DMS 273 (cell line): ENCODE results near the gene SH2B2.
A peak's percentile ranks its signal among the peaks of the same experiment; 100 is the strongest.
"Not testable (repeated sequence)": the region's sequence is repeated elsewhere in the genome, so short reads cannot be mapped to it uniquely, and the experiment has no call there.

Experiments used
- DNase-seq: peaks from one replicate; lab custom pipeline; 2025; ENCODE audit not compliant: unreplicated experiment; lab: John Stamatoyannopoulos, UW

SH2B2 gene

DNA sequence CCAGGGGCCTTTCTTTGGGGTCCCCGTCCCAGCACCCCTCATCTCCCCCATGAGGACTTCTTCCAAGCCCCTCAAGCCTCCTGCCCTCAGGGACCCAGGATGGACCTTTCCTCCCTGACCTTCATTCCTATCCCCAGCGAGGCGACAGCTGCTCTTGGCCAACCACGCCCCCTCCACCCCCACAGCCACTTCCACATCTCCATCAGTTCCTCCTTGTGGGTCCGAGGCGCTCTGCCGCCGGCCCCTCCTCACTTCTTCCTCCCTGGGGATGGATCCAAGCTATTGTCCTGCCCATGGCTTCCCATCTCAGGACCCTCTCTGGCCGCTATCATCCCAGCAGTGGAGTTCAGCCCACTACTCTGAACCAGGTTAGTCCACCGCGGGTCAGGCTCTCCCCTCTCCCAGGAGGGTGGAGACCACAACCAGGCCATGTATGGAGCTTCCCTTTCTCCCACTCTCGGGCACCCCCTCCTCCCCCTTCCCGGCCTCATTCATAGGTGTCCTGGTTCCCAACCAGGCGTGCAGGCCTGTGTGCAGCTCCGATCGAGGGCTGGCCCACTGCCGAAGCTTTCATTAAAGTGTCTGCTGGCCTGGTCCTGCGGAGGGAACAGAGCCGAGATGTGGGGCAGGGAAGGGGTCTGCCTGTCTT, 1.7 kb upstream of the SH2B2 start:
- DNase-seq: peak; percentile 56

DNA sequence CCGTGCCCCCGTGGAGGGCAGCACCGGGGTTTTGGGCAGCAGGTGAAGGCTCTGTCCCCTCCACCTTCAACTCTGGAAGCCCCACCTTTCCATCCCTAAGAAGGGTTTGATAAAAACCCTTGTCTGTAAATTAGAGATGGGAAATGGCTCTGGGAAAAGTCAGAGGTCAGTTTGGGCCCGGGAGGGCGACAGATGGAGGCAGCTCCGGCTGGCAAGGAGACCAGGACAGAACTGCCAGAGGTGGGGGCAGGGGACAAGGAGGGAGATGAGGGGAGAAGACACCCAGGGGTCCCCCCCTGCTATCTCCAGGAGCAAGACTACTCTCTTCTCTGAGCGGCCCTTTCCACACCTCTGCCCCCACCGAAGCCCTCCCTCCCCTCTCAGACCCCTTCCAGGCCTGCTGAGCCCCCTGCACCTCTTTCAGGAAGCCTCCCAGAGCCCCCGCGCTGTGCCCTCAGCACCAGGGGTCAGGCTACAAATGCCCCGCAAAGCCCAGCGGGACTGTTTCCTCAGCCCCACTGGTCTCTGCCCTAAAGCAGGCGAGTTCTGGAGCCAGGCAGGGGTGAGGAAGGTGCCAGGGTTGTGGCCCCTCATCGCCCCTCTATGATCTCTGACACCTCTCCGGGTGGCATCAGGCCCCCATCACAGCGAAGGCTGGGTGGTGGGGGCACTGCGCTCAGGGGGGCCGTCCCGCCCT, 980 bp upstream of the SH2B2 start:
- peak; percentile 51 for DNase-seq

DNA sequence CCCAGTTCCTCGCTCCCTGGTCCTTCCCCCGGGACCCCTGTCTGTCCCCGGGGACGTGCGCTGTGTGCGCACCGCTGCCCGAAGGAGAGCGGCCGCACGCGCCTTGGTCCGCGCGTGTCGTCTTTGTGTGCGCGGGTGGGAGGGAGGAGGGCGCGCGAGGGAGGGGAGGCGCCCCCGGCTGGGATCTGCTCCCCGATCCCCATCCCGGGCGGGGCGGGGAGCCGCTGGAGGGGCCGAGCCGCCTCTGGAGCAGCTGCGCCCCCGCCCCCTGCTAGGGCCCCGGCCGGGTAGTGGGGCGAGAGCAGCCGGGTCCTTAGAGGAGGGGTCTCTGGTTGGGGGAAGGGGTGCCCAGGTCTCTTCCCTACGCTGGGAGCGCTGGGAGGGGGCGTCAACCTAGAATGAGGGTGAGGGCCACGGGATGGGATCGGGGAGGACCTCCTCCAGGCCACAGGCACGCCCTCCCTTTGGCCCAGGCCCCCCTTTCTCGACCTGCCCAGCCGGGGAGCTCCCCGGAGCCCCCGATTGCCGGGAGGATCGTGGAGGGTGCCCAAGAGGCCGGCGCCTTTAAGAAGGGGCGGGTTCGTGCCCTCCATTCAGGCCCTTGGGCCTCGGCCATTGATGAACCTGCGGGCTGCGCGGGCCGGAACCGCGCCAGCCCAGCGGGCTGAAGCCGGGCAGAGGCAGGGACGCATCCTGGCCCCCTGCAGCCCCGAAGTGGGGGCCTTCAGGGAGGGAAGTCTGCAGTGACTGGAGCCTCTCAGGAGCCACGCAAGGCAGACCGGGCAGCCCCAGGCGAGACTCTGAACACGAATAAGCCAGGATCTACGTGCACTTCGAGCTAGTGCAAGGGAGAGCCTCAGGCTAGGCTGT, 678 bp downstream of the SH2B2 start:
- peak; percentile 68 for DNase-seq

DNA sequence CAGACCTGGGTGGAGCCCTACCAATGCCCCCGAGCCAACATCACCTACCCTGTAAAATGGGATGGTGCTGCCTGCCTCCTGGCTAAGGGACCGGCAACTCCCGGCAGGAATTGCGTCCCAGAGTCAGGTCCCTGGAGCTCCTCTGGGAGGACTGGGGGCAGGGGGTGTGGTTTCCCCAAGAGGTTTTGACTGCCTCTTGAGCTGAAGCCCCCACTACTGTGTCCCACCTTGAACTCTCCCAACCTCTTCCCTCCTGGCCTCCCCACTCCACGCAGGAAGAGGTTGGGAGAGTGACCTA, 1.3 kb downstream of the SH2B2 start:
- no peak for DNase-seq

DNA sequence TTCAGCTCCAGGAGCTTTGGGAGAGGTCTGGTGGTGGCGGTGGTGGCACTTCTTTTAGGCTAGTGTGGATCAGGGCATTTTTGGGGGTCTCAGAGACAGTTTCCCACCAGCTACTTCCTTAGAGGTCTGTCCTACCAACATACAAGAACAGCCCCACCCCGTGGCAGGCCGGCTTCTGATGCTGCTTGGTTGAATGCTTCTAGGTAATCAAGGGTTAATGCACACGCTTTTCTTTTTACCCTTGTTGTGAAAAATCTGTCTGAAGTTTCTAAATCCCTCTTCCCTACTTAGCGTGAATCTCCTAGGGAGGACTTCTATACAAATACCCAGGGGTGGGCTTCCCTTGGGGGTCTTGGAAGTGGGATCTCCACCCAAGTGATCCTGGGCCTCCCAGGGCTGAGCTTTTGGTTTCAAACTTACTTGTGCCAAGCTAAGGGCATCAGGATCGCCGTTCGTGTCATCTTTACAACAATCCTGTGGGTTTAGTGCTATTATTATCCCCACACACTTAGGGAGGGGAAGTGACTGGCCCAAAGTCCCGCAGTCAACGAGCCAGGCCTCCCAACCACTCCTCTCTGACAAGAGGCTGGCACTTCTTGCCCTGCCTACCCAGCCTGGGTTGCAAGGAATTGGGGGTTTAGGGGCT, 1.7 kb downstream of the SH2B2 start:
- DNase-seq: peak; percentile 37

DNA sequence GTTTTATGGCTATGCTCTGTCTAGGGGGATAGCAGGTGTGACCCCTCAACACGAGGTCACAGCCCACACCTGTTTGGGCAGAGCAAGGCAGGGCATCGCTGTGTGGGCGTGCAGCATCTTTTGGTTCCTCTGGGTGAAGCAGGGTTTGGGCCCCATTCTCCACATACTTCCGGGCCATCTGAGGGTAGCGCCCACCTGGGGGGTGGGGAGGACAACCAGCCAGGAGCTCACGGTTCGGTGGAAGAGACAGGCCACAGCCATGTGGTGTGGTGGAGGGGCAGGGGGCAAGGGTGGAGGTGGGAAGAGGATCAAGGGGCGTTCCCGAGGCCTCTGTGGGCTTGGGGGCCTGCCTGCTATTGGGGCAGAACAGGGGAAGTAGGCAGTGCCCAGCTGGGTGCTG, 2.4 kb downstream of the SH2B2 start:
- no peak for DNase-seq

DNA sequence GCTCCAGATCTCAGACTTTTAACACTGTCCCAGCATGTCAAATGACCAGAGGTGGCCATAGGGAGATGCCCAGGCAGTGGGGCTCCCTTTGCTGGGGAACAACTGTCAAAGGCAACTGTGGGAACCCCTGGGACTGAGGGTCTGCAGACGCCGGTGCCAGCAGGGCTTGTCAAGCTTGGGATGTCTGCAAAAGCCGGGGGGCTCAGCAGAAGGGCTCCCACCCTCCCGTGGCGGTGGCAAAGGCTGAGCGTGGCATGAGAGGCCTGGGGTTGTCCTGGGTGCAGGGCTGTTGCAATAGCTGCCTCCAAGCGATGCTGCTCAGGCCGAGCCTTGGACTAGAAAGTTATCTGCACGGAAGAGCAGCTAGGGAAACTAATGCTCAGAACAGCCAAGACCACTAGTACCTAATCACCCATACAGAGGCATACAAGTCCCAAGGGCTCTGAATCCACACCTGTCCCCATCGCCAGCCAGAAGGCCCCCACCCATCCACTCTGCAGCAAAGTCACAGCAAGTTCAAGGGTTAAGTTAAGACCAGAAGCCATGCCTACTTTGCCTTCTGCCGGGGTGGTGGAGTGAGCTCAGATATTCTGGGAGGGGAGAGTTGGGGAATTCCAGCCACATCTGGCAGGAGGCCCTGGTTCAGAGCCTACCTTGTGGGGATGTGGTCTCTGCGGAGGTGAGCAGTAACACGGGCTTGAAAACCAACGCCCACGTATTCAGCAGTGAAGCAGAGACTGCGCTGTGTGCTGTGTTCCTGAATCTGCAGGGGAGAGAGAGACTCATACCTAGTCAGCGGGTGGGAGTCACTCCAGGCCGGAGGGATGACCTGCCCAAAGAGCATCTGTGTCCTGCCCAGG, 4.6 kb downstream of the SH2B2 start:
- DNase-seq: no peak

DNA sequence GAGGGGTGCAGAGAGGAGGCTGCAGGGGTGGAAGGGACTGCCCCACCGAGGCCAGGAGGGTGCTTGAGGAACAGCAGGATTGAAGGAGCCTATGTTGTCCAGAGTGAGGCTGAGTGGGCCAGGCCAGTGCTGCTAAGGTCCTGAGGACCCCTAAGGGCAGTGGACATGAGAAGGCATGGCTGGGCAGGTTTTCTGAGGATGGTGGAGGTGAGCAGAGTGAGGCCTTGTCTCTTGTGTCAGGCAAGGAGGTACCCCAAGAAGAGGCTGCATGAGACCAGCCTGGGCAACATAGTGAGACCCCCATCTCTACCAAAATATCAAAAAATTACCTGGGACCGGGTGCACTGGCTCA, 5.2 kb downstream of the SH2B2 start:
- no peak for DNase-seq

DNA sequence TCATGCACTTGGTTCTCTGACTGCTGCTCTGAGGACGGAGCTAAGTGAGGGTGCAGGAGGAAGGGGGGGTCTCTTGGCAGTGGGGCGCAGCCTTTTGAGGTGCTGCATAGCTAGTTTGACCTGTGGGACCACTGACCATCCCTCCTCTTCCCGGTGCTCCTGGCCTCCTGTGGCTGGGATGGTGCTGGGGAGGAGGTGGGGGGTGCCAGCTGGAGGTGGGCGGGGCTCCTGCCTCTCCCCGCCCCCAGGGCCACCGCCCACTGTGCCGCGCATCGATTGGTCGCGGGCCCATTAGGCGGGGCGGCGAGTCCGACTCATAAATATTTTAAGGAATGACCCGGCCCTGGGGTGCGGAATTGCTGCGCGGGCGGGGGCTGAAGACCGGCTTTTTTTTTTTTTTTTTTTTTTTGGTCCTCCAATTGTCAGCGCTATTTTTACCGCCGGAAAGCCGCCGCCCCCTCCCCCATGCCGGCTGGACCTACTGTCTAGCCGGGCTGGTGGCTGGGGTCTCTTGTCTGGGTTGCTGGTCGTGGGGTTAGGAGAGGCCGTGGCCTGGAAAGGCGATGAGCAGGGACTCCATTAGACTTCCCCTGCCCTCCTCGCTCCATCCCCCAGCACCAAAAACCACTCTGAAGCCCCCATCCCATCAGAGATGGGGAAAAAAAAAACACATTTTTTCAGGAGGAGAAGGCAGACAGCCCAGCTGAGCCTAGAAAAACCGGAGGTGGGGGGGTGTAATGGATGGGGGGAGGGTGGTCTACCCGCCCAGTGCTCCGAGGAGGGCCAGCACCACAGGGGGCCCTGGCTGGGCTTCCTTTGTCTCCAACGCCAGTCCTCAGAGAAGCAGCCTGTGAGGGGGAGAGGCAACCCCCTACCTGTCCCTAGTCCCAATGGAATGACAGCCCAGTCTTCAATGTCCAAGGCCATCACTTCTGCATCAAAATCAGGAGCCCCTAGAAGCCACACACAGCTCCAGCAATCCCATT, 6.4 kb downstream of the SH2B2 start:
- no peak for DNase-seq

DNA sequence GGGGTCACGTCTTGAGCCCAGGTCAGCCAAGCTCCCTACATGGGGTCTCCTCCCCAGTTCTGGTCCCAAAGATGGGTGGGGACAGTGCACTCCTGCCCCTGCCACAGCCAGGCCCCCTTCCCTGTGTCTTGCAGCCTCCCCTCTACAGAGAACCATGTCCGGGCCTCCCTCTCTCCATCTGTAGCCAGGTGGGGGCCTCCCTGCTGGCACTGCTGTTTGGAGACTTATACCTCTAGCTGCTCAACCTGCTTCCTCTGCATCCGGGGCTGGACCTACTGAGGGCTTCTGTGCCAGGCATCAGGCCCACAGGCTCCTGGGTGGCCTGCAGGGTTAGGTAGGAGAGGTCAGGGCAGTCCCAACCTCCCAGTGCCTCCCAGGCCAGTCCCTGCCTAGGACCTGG, 7.9 kb downstream of the SH2B2 start:
- no peak for DNase-seq

DNA sequence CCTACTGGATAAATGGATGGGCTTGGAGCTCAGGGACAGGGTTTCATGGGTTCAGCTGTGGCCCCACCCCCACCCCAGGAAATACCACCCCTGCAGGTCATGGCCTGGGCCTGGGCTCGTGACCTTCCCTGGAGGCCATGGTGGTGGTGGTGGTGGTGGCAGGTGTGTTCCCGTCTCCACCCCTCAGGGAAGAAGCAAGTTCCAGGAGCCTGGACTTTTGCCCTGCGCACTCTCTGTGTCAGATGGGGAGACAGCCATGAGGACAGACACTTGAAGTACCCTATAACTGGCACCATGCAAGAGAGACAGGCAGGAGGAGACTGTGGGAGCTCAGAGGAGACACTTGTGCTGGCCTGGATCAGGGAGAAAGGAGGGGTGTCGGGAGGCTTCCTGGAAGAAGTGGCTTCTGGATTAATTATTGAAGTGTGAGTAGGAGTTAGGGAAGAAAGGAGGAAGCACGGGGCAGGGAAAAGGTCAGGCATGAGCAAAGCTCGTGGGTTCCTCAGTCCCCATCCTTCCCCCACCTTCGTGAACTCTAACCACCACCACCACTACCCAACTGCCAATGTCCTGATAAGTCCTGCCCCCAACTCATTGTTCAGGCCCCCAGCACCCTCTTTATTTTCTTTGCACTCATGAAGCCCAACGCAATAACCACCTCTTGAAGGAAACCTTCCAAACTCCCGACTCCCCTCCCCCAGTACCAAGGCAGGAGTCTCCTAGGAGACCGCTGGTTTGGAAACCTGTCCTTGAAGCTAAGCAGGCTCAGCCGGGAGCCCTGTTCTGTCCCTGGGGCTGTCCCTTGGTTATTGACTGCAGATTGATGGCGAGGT, 8.9 kb downstream of the SH2B2 start:
- no peak for DNase-seq

DNA sequence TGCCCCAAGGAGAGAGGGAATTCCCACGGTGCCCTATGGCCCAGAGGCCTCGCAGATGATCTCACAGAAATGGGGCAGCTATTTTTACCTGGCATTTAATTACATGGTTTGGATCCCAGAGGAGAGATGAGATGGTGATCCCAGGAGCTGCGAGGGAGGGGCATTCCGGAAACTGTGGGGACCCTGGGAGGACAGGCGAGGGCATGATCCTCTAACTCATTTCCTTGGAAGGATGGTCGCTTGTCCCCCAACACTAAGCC, 9.4 kb downstream of the SH2B2 start:
- DNase-seq: no peak

DNA sequence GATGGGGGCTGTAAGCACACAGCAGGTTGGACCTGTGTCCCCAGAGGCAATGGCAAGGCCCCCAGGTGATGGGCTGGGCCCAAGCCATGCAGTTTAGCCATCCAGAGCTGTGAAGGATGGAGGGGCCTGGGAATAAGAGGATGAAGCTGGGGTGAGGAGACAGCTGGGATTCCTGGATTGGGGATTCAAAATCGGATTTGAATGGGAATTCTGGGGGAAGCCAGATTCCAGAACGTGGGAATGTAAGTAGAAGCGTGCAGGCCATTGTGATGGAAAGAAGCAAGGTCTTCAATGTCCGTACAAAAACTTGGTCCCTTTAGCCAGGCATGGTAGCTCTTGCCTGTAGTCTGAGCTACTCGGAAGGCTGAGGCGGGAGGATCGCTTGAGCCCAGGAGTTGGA, 9.8 kb downstream of the SH2B2 start:
- DNase-seq: no peak

DNA sequence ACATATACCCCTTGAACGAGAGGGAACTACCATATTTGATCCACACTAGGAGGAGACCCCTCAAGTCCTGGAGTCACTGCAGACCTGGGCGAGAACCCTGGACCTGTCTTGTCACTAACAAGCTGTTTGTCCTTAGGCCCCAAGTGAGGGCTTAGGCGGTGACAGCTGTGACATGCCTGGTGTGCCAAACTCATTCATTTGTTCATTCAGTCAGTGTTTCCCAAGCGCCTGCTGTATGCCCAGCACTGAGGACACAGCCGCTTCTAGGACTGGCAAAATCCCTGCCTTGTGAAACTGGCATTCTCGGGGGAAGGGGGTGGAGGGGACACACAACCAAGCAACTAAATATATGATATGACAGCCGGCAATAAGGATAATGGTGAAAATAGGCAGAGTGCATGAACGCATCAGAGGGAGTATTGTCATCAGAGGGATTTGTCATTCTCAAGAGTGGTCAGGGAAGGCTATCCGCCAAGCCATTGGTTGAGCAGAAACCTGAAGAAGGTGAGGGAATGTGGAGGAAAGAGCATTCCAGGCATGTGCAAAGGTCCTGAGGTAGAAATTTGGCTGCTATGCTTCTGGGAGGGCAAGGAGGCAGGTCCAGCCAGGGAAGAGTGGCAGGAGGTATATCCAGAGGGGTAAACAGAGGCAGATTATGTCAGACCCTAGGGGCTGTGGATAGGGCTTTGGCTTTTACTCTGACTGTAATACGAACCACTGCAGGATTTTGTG, 11.0 kb downstream of the SH2B2 start:
- DNase-seq: no peak

DNA sequence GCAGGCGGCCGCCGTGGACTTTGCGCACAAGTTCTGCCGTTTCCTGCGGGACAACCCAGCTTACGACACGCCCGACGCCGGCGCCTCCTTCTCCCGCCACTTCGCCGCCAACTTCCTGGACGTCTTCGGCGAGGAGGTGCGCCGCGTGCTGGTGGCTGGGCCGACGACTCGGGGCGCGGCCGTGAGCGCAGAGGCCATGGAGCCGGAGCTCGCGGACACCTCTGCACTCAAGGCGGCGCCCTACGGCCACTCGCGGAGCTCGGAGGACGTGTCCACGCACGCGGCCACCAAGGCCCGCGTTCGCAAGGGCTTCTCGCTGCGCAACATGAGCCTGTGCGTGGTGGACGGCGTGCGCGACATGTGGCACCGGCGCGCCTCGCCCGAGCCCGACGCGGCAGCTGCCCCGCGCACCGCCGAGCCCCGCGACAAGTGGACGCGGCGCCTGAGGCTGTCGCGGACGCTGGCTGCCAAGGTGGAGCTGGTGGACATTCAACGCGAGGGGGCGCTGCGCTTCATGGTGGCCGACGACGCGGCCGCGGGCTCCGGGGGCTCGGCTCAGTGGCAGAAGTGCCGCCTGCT, 14.1 kb downstream of the SH2B2 start:
- no peak for DNase-seq

DNA sequence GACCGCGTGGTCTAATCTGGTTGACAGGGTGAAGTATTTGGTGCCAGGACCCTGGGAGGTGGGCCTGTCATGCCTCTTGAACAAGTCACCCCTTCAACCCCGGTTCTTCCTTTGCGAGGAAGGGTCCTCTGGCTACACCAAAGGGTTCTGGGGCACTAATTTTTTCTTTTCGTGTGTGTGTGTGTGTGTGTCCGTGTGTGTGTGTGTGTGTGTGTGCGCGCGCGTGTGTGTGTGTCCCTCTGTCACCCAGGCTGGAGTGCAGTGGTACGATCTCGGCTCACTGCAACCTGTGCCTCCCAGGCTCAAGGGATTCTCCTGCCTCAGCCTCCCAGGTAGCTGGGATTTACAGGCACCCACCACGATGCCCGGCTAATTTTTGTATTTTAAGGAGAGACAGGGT, 14.7 kb downstream of the SH2B2 start:
- not testable (repeated sequence) for DNase-seq

DNA sequence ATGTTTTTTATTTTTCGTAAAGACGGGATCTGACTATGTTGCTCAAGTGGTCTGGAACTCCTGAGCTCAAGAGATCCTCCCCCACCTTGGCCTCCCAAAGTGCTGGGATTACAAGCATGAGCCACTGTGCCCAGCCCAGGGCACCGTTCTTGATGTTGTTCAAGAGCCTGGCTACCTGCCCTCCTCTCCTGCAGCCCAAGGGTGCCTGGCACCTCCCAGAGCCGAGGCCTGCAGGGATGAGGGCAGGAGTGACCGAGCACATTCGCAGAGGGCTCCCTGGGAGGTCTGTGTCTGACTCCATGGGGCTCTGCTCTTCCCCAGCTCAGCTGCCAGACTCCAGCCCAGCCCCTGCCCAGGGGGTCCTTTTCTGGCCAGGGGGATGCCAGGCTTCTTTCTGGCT, 15.4 kb downstream of the SH2B2 start:
- no peak for DNase-seq
